Keratinocyte (primary cell): ENCODE data around the gene ADAM12.

Source experiments
- EZH2 ChIP-seq: IDR thresholded peaks from one replicate; pipeline ENCODE4 v1.6.1; 2012; ENCODE audit warnings: inconsistent platforms, mild to moderate bottlenecking, low read length, moderate library complexity
- TF ChIP-seq, protein P1 (sequence below), 3 experiments: IDR thresholded peaks in 1 of 3; conservative IDR thresholded peaks in 1 of 3; optimal IDR thresholded peaks in 1 of 3; 2 replicates in 2 of 3; 3 replicates in 1 of 3; pipeline versions ENCODE3 to v1.5.1; 2011; ENCODE audit warnings: low read length in 3 of 3, mild to moderate bottlenecking in 3 of 3, moderate library complexity in 2 of 3, control low read depth in 1 of 3, inconsistent platforms in 1 of 3; ENCODE audit not compliant: insufficient read depth in 2 of 3; ENCODE audit errors: extremely low read depth in 1 of 3

DNA sequence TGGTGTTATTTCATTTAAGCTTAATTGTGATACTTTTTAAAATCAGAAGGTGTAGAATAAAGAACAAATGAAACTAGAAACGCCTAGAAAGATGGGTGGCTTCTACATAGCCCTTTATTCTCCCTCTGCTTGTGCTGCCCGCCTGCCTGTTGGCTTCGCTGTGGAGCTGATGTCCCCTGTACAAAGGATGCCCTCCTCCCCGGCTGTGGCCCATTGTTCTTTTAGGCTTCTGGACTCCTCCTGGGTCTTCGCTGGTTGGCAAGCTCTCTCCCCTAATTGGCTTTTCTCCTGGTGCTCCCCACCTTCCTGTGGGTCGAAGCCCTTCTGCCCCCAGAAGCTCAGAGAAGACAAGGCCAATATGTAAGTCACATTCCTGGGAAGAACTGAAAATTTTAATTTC, 393.7 kb downstream of the ADAM12 start:
- TF ChIP-seq, protein P1, sequence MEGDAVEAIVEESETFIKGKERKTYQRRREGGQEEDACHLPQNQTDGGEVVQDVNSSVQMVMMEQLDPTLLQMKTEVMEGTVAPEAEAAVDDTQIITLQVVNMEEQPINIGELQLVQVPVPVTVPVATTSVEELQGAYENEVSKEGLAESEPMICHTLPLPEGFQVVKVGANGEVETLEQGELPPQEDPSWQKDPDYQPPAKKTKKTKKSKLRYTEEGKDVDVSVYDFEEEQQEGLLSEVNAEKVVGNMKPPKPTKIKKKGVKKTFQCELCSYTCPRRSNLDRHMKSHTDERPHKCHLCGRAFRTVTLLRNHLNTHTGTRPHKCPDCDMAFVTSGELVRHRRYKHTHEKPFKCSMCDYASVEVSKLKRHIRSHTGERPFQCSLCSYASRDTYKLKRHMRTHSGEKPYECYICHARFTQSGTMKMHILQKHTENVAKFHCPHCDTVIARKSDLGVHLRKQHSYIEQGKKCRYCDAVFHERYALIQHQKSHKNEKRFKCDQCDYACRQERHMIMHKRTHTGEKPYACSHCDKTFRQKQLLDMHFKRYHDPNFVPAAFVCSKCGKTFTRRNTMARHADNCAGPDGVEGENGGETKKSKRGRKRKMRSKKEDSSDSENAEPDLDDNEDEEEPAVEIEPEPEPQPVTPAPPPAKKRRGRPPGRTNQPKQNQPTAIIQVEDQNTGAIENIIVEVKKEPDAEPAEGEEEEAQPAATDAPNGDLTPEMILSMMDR (optimal IDR thresholded peaks at IDR 0.05 in 1 of 3, IDR thresholded peaks at IDR 0.05 in 1 of 3, conservative IDR thresholded peaks at IDR 0.05 in 1 of 3; ENCODE audit: extremely low read depth in 1 of 3, insufficient read depth in 2 of 3, low read length in 3 of 3), result no peak
- TF ChIP-seq EZH2, result no peak
